Measurements from ENCODE around the gene S100A7A. TPM values are rescaled to one million over a fixed set of nuclear protein-coding genes. Genes with fewer than 3 reads are reported as not detected.

The S100A7A gene
- total RNA-seq, 1 experiment from 2014 or later: not detected

- POLR2A ChIA-PET: no interaction called here
- CTCF ChIA-PET: no interaction called here
- Mint-ChIP-seq H3K4me3 (no peak overlapping the region), H3K36me3 (no peaks in the 10 kb centered on the region), H3K27ac (no peak overlapping the region), H3K4me1 (no peaks in the 10 kb centered on the region), H3K9me3 (peaks cover 29% of the 10 kb centered on the region), H3K27me3 (ENCODE audit: low read depth) (peaks cover 17% of the 10 kb centered on the region)
- TF ChIP-seq OVOL2 (CRISPR knock-in tag; IDR thresholded peaks at IDR 0.05; ENCODE audit: borderline replicate concordance): no peak
- no peak for TF ChIP-seq FOXJ3 (CRISPR knock-in tag; IDR thresholded peaks at IDR 0.05; ENCODE audit: borderline replicate concordance)
- TF ChIP-seq HMGXB4 (CRISPR knock-in tag; IDR thresholded peaks at IDR 0.05): no peak
- no peak for TF ChIP-seq USF2 (CRISPR knock-in tag; IDR thresholded peaks at IDR 0.05)
- no peak for TF ChIP-seq ETV6 (CRISPR knock-in tag; IDR thresholded peaks at IDR 0.05)
- no peak for TF ChIP-seq IRF2 (CRISPR knock-in tag; IDR thresholded peaks at IDR 0.05; ENCODE audit: borderline replicate concordance, low read depth)
- TF ChIP-seq E2F1 (CRISPR knock-in tag; IDR thresholded peaks at IDR 0.05): no peak
- no peak for TF ChIP-seq TCF7 (CRISPR knock-in tag; IDR thresholded peaks at IDR 0.05; ENCODE audit: low read depth)
- TF ChIP-seq NR1H2 (CRISPR knock-in tag; IDR thresholded peaks at IDR 0.05): no peak
- no peak for TF ChIP-seq NFE2L1 (CRISPR knock-in tag; IDR thresholded peaks at IDR 0.05)
- TF ChIP-seq ZNF532 (CRISPR knock-in tag; IDR thresholded peaks at IDR 0.05; ENCODE audit: borderline replicate concordance): no peak
- TF ChIP-seq PREB (CRISPR knock-in tag; IDR thresholded peaks at IDR 0.05; ENCODE audit: borderline replicate concordance): no peak
- TF ChIP-seq ZNF425 (CRISPR knock-in tag; conservative IDR thresholded peaks at IDR 0.05): no peak
- TF ChIP-seq SP1 (CRISPR knock-in tag; conservative IDR thresholded peaks at IDR 0.05): no peak
- no peak for TF ChIP-seq MXD4 (CRISPR knock-in tag; IDR thresholded peaks at IDR 0.05; ENCODE audit: borderline replicate concordance)
- TF ChIP-seq GABPB1 (CRISPR knock-in tag; IDR thresholded peaks at IDR 0.05): no peak
- no peak for TF ChIP-seq ZNF232 (CRISPR knock-in tag; IDR thresholded peaks at IDR 0.05)
- no peak for TF ChIP-seq CREM (CRISPR knock-in tag; IDR thresholded peaks at IDR 0.05)
- no peak for ATAC-seq
- no peak for DNase-seq (ENCODE audit: low spot score)
These were observed 35.6 kb upstream of the S100A7A start for GRCh38 chr1:153380711-153381110.

All from WTC11 (cell line).